ENCODE data around the gene ARHGEF17. TPM values are rescaled to one million over a fixed set of nuclear protein-coding genes. Genes with fewer than 3 reads are reported as not detected.

Gene ARHGEF17
- total and polyA plus RNA-seq, 2 of the 8 experiments (the other 6 are each of a cell fraction or from before 2014, with no cell fraction given): 11.3 to 14.6 TPM

GRCh38 chr11:73313652-73314051 is 5.6 kb downstream of the ARHGEF17 start (continued):
- TF ChIP-seq MAX (IDR thresholded peaks at IDR 0.05): no peak
- no peak for TF ChIP-seq RNF2 (IDR thresholded peaks at IDR 0.05; ENCODE audit: borderline replicate concordance, low read depth, low read length, missing control alignments, poor library complexity, severe bottlenecking)
- TF ChIP-seq YY1 (IDR thresholded peaks at IDR 0.05; ENCODE audit: low read depth, low read length): no peak
- no peak for TF ChIP-seq CREB1 (IDR thresholded peaks at IDR 0.05)
- TF ChIP-seq GTF2F1 (IDR thresholded peaks at IDR 0.05; ENCODE audit: borderline replicate concordance, low read depth, low read length): no peak
- TF ChIP-seq SUZ12 (IDR thresholded peaks at IDR 0.05; ENCODE audit: low read length): no peak
- no peak for TF ChIP-seq CHD7 (IDR thresholded peaks at IDR 0.05; ENCODE audit: insufficient replicate concordance, low read length)

Data from H1 (cell line).